H1 (cell line): ENCODE measurements around the gene ZDHHC24. TPM values are rescaled to one million over a fixed set of nuclear protein-coding genes. Genes with fewer than 3 reads are reported as not detected.

Experiments used
- CTCF ChIA-PET: fragments of 300-600 bp; sonication (Branson Sonifier 250); formaldehyde crosslinking; loops from one replicate; lab custom pipeline; 2021; ENCODE audit not compliant: partially characterized antibody; lab: Charles Lee
- POLR2A ChIA-PET: fragments of 300-600 bp; sonication (Branson Sonifier 250); formaldehyde crosslinking; loops from one replicate; lab custom pipeline; 2021; ENCODE audit warnings: inconsistent platforms; ENCODE audit not compliant: partially characterized antibody; lab: Charles Lee
- DNase-seq, 2 experiments: peaks; one replicate each; pipeline versions ENCODE4 v3.0.0 to v3.0.0-alpha.2; 2010 to 2022; ENCODE audit warnings: low spot score in 2 of 2, low read depth in 1 of 2, mixed read lengths in 1 of 2
- FAIRE-seq: peaks from 2 replicates; lab custom pipeline; 2011; peaks lifted over from hg19 to GRCh38; lab: Jason Lieb, UNC
- H2AFZ ChIP-seq: 2 replicates; pipeline ENCODE4 v1.8.1; 2012; ENCODE audit warnings: low read length, inconsistent platforms
- H2AK5ac ChIP-seq: 2 replicates; pipeline ENCODE4 v1.6.1; 2013; ENCODE audit warnings: low read depth, low read length
- H2BK120ac ChIP-seq: replicated peaks from 2 replicates; pipeline ENCODE3; 2013; ENCODE audit warnings: low read depth, low read length, inconsistent platforms
- H2BK12ac ChIP-seq: 2 replicates; pipeline ENCODE4 v1.6.1; 2013; ENCODE audit warnings: low read depth, low read length
- H2BK15ac ChIP-seq: 2 replicates; pipeline ENCODE4 v1.6.1; 2013; ENCODE audit warnings: low read length
- H2BK20ac ChIP-seq: 2 replicates; pipeline ENCODE4 v1.6.1; 2013; ENCODE audit warnings: low read length
- H2BK5ac ChIP-seq: 2 replicates; pipeline ENCODE4 v1.6.1; 2013; ENCODE audit warnings: low read depth, low read length
- H3K14ac ChIP-seq: 2 replicates; pipeline ENCODE4 v1.6.1; 2013; ENCODE audit warnings: inconsistent platforms; ENCODE audit not compliant: insufficient read length
- H3K18ac ChIP-seq: 2 replicates; pipeline ENCODE4 v1.6.1; 2013; ENCODE audit warnings: low read length; ENCODE audit errors: extremely low read depth
- H3K23ac ChIP-seq: 2 replicates; pipeline ENCODE4 v1.6.1; 2013; ENCODE audit warnings: inconsistent platforms; ENCODE audit not compliant: insufficient read length
- H3K23me2 ChIP-seq: 2 replicates; pipeline ENCODE4 v1.6.1; 2013; ENCODE audit warnings: low read depth, low read length
- H3K27ac ChIP-seq: 2 replicates; pipeline ENCODE4 v1.6.1; 2011; ENCODE audit warnings: low read depth, low read length, inconsistent platforms
- H3K27me3 ChIP-seq, 4 experiments: replicated peaks in 1 of 4; 1 replicate in 1 of 4; 2 replicates in 3 of 4; pipeline versions ENCODE4 v1.6.1 to v1.8.1; 2011 to 2013; ENCODE audit warnings: low read length in 3 of 4, mild to moderate bottlenecking in 3 of 4, inconsistent platforms in 2 of 4, mixed read lengths in 2 of 4, moderate library complexity in 1 of 4; ENCODE audit not compliant: control insufficient read depth in 3 of 4, insufficient read depth in 3 of 4; ENCODE audit errors: extremely low read depth in 1 of 4
- H3K36me3 ChIP-seq, 4 experiments: 2 replicates each; pipeline versions ENCODE4 v1.6.1 to v1.8.1; 2011 to 2013; ENCODE audit warnings: mild to moderate bottlenecking in 4 of 4, low read length in 3 of 4, moderate library complexity in 2 of 4, control low read depth in 1 of 4, inconsistent platforms in 1 of 4; ENCODE audit not compliant: insufficient read depth in 4 of 4, control insufficient read depth in 2 of 4
- H3K4ac ChIP-seq: replicated peaks from 2 replicates; pipeline ENCODE3; 2013; ENCODE audit warnings: low read length, low read depth, mixed read lengths, inconsistent platforms; ENCODE audit not compliant: insufficient read length
- H3K4me1 ChIP-seq, 4 experiments: replicated peaks in 1 of 4; 1 replicate in 1 of 4; 2 replicates in 3 of 4; pipeline versions ENCODE4 v1.6.1 to v1.8.1; 2011 to 2013; ENCODE audit warnings: low read length in 3 of 4, inconsistent platforms in 2 of 4, mixed read lengths in 1 of 4; ENCODE audit not compliant: insufficient read depth in 4 of 4, control insufficient read depth in 3 of 4
- H3K4me2 ChIP-seq, 2 experiments: 2 replicates each; pipeline versions ENCODE4 v1.6.1 to v1.8.1; 2011 to 2013; ENCODE audit warnings: low read depth in 2 of 2, low read length in 2 of 2, control low read depth in 1 of 2, inconsistent platforms in 1 of 2, mild to moderate bottlenecking in 1 of 2; ENCODE audit not compliant: insufficient read depth in 1 of 2
- H3K4me3 ChIP-seq, 4 experiments: fragments of 200-600, 300-600 bp in 1 of 4; sonication (generic), shearing (Covaris generic), sonication (Bioruptor Twin) in 1 of 4; 2 replicates each; pipeline versions ENCODE4 v1.5.1 to v1.8.1; 2011 to 2016; ENCODE audit warnings: low read length in 4 of 4, low read depth in 3 of 4, control low read depth in 2 of 4, inconsistent platforms in 2 of 4, mild to moderate bottlenecking in 2 of 4, mixed read lengths in 1 of 4, moderate library complexity in 1 of 4; ENCODE audit not compliant: insufficient read depth in 2 of 4; ENCODE audit errors: extremely low read depth in 1 of 4
- H3K56ac ChIP-seq: replicated peaks from 2 replicates; pipeline ENCODE3; 2013; ENCODE audit warnings: low read depth, mild to moderate bottlenecking, mixed read lengths, low read length, inconsistent platforms; ENCODE audit not compliant: insufficient read length
- H3K79me1 ChIP-seq: 2 replicates; pipeline ENCODE4 v1.6.1; 2013; ENCODE audit warnings: low read depth, low read length, control low read depth
- H3K79me2 ChIP-seq, 2 experiments: 2 replicates each; pipeline versions ENCODE4 v1.6.1 to v1.8.1; 2012 to 2013; ENCODE audit warnings: low read length in 2 of 2, mild to moderate bottlenecking in 2 of 2, inconsistent platforms in 1 of 2; ENCODE audit not compliant: insufficient read depth in 2 of 2, control insufficient read depth in 1 of 2
- H3K9ac ChIP-seq, 4 experiments: replicated peaks in 1 of 4; 1 replicate in 1 of 4; 2 replicates in 3 of 4; pipeline versions ENCODE4 v1.6.1 to v1.8.1; 2011 to 2013; ENCODE audit warnings: low read depth in 3 of 4, low read length in 3 of 4, control low read depth in 2 of 4, mild to moderate bottlenecking in 2 of 4, moderate library complexity in 2 of 4, inconsistent platforms in 1 of 4; ENCODE audit errors: extremely low read depth in 1 of 4
- H3K9me3 ChIP-seq, 2 experiments: 2 replicates each; pipeline versions ENCODE4 v1.6.1 to v1.8.1; 2012 to 2013; ENCODE audit warnings: mild to moderate bottlenecking in 2 of 2, moderate library complexity in 2 of 2, control low read depth in 1 of 2, inconsistent platforms in 1 of 2, low read depth in 1 of 2, low read length in 1 of 2, mixed read lengths in 1 of 2; ENCODE audit not compliant: insufficient read depth in 2 of 2
- H4K20me1 ChIP-seq, 2 experiments: replicated peaks in 1 of 2; 2 replicates each; pipeline versions ENCODE3 to v1.8.1; 2011 to 2013; ENCODE audit warnings: inconsistent platforms in 2 of 2, low read length in 2 of 2, mild to moderate bottlenecking in 1 of 2; ENCODE audit not compliant: insufficient read depth in 2 of 2, control insufficient read depth in 1 of 2
- H4K5ac ChIP-seq: 2 replicates; pipeline ENCODE4 v1.6.1; 2013; ENCODE audit warnings: low read length, low read depth, mixed read lengths, inconsistent platforms; ENCODE audit not compliant: insufficient read length
- H4K8ac ChIP-seq: 2 replicates; pipeline ENCODE4 v1.8.0; 2013; ENCODE audit warnings: mild to moderate bottlenecking, moderate library complexity, low read length, inconsistent platforms; ENCODE audit not compliant: insufficient read depth; ENCODE audit errors: extremely low read depth
- H4K91ac ChIP-seq: replicated peaks from 2 replicates; pipeline ENCODE3; 2013; ENCODE audit warnings: low read length, mixed read lengths, inconsistent platforms; ENCODE audit not compliant: insufficient read length
- NRF1 ChIP-seq: IDR thresholded peaks from 2 replicates; pipeline ENCODE4 v1.6.1; 2011; ENCODE audit warnings: mild to moderate bottlenecking, low read depth, low read length, improper control_type of control experiment
- SP4 ChIP-seq: IDR thresholded peaks from 2 replicates; pipeline ENCODE4 v1.6.1; 2012; ENCODE audit warnings: low read length, inconsistent platforms
- WGBS, 2 experiments: shearing (Covaris generic) in 1 of 2; methylation state at CpG; one replicate each; pipeline versions ENCODE4 v1.1.6 to v1.1.7; 2013 to 2015; ENCODE audit warnings: low lambda C conversion rate in 2 of 2, mixed read lengths in 2 of 2, inconsistent platforms in 1 of 2, low coverage in 1 of 2, missing lambda C conversion rate in 1 of 2; ENCODE audit not compliant: insufficient replicate concordance in 2 of 2, insufficient coverage in 1 of 2, insufficient read length in 1 of 2; ENCODE audit errors: extremely low coverage in 1 of 2, missing lambda C conversion rate in 1 of 2; 5-methylcytosine and 5-hydroxymethylcytosine counted together
- polyA plus RNA-seq, 7 experiments: library from polyadenylated mRNA; depleted of rRNA in 3 of 7; stranded (reverse) in 5 of 7; unstranded in 2 of 7; fragments of >200 nt in 5 of 7; fragments of 200-250 nt in 2 of 7; gene quantifications; 1 replicate in 5 of 7; 2 replicates in 1 of 7; 4 replicates in 1 of 7; pipeline versions ENCODE4 v1.2.1 to v1.2.3, GENCODE V29; 2011 to 2013; ENCODE audit warnings: missing spikeins in 2 of 7, mixed read lengths in 2 of 7
- total RNA-seq: library from RNA; stranded (reverse); fragmentation: NEBNext Ultra II Directional; extraction: Animal tissue kit (Norgen Biotek cat#: 25700); gene quantifications from 2 replicates; pipeline ENCODE4 v1.2.1, GENCODE V29; 2021

The ZDHHC24 gene
- total and polyA plus RNA-seq, 2 of the 8 experiments (the other 6 are each of a cell fraction or from before 2014, with no cell fraction given), result 8.4 to 9.7 TPM

- Histone ChIP-seq H3K23me2 (no peaks in the 10 kb centered on the region), H4K20me1 (no peaks in the 10 kb centered on the region), H2BK120ac (peak overlapping the region; percentile 85), H2BK5ac (peak overlapping the region; percentile 76; the same call in 1 of the 2 replicates), H3K4me3 (no peak overlapping the region), H3K4ac (peak overlapping the region; percentile 46), H3K79me1 (no peaks in the 10 kb centered on the region), H3K18ac (peak overlapping the region; percentile 62), H2AFZ (no peak overlapping the region), H3K79me2 (no peaks in the 10 kb centered on the region), H3K36me3 (no peaks in the 10 kb centered on the region), H3K4me1 (peaks cover 11 to 20% (median 14%) of the 10 kb centered on the region in 4 experiments; a peak in 6 of 7 replicates), H4K5ac (no peak overlapping the region), H4K8ac (no peak overlapping the region), H3K27me3 (no peaks in the 10 kb centered on the region), H3K4me2 (peak overlapping the region; percentile 43 to 54; a peak in 2 of 4 replicates), H3K14ac (no peak overlapping the region), H3K56ac (no peak overlapping the region), H2BK12ac (peak overlapping the region; percentile 93; the same call in 1 of the 2 replicates), H2BK15ac (no peak overlapping the region; the same call in 1 of the 2 replicates), H3K27ac (peak overlapping the region; percentile 88; the same call in 1 of the 2 replicates), H2BK20ac (peak overlapping the region; percentile 91), H3K9me3 (peaks cover 6 to 7% of the 10 kb centered on the region in 2 experiments; a peak in 2 of 4 replicates), H3K23ac (no peak overlapping the region), H3K9ac (peak overlapping the region in 2 of 4 experiments; percentile 25 to 36; a peak in 2 of 7 replicates), H4K91ac (peak overlapping the region; percentile 97), H2AK5ac (peak overlapping the region; percentile 79; the same call in 1 of the 2 replicates)
- FAIRE-seq (no peak), DNase-seq (no peak)
- ChIA-PET CTCF (interaction anchor here (0.6 to 1.7 kb wide), 6 partner anchors 9 to 1941 kb away, joined by 3 to 4 read pairs (median 4); partner anchors contain the start of genes ACTN3 and ZDHHC24), POLR2A (interaction anchor here (0.6 to 4.8 kb wide), 8 partner anchors 9 to 278 kb away, joined by 3 to 51 read pairs (median 9); partner anchors contain the start of genes ACTN3, RBM14, RBM4 and ZDHHC24)
- WGBS, 2 experiments, result 62% methylated on average over 2 of the region's 2 CpGs; no CpG with 5 or more reads in 1 of the 2 experiments
- TF ChIP-seq SP4 (no peak), NRF1 (no peak)
Observed at GRCh38 chr11:66570850-66571180, 25.0 kb upstream of the ZDHHC24 start.
